SK-N-SH (cell line): ENCODE results near the gene PSME2. TPM values are rescaled to one million over a fixed set of nuclear protein-coding genes. Genes with fewer than 3 reads are reported as not detected.

Experiments
- polyA plus RNA-seq, 3 experiments: library from polyadenylated mRNA; depleted of rRNA; stranded (reverse); fragments of >200 nt; gene quantifications; 2 replicates each; pipeline ENCODE4 v1.2.3, GENCODE V29; 2012
- small RNA-seq, 7 experiments: library from RNA; depleted of rRNA; stranded (forward); fragments of <200 nt; gene quantifications; one replicate each; pipeline ENCODE3, GENCODE V24; 2012

PSME2 gene
- polyA plus RNA-seq, 1 of the 3 experiments (the other 2 are of a cell fraction), result 147 TPM

Small RNA genes lying within 50 kb of the gene (small RNA-seq; reads per million reads assigned to genes)
- gene AL136295.4 (0 to 0.59 (median 0) reads per million in 7 experiments), gene IPO4 (0 to 1.1 (median 0) reads per million in 7 experiments), gene IRF9 (0 to 1.1 (median 0.29) reads per million in 7 experiments), gene RNA5SP383 (0 to 223 (median 0) reads per million in 7 experiments)

Other genes with a start within 250 kb of the PSME2 start
- 42.3 and 50.5 TPM in 2 replicates for gene DHRS4, start 192.8 kb downstream of the PSME2 start, polyA plus RNA-seq (2012; rRNA removed)
- gene DHRS4L2, start 157.7 kb downstream of the PSME2 start, polyA plus RNA-seq (2012; rRNA removed), result 12.1 and 14.6 TPM in 2 replicates
- gene CARMIL3, start 94.6 kb downstream of the PSME2 start, polyA plus RNA-seq (2012; rRNA removed), result 0.32 and 0.43 TPM in 2 replicates
- gene CPNE6, start 75.0 kb downstream of the PSME2 start, polyA plus RNA-seq (2012; rRNA removed), result not detected in 2 replicates
- gene PCK2, start 52.3 kb downstream of the PSME2 start, polyA plus RNA-seq (2012; rRNA removed), result 16.2 and 16.6 TPM in 2 replicates
- gene DCAF11, start 31.8 kb downstream of the PSME2 start, polyA plus RNA-seq (2012; rRNA removed), result 34.6 and 36.7 TPM in 2 replicates
- 0.76 and 0.88 TPM in 2 replicates for gene NRL, start 31.7 kb downstream of the PSME2 start, polyA plus RNA-seq (2012; rRNA removed)
- gene FITM1, start 16.0 kb downstream of the PSME2 start, polyA plus RNA-seq (2012; rRNA removed), result 0.12 TPM in 1 of 2 replicates, not detected in the other
- gene PSME1, start 10.4 kb downstream of the PSME2 start, polyA plus RNA-seq (2012; rRNA removed), result 154 and 287 TPM in 2 replicates
- gene EMC9, start 5.0 kb downstream of the PSME2 start, polyA plus RNA-seq (2012; rRNA removed), result 14.5 and 19.3 TPM in 2 replicates
- gene RNF31, start 888 bp upstream of the PSME2 start, polyA plus RNA-seq (2012; rRNA removed), result 19.2 and 20.4 TPM in 2 replicates
- 37.6 and 43.6 TPM in 2 replicates for gene IRF9, start 14.7 kb upstream of the PSME2 start, polyA plus RNA-seq (2012; rRNA removed)
- 13.1 and 23.2 TPM in 2 replicates for gene REC8, start 25.5 kb upstream of the PSME2 start, polyA plus RNA-seq (2012; rRNA removed)
- 39.7 and 61.3 TPM in 2 replicates for gene IPO4, start 42.2 kb upstream of the PSME2 start, polyA plus RNA-seq (2012; rRNA removed)
- 48.7 and 54.8 TPM in 2 replicates for gene TM9SF1, start 48.8 kb upstream of the PSME2 start, polyA plus RNA-seq (2012; rRNA removed)
- 0.05 TPM in 1 of 2 replicates, not detected in the other for gene TSSK4, start 59.1 kb upstream of the PSME2 start, polyA plus RNA-seq (2012; rRNA removed)
- 92.4 and 96.1 TPM in 2 replicates for gene CHMP4A, start 66.9 kb upstream of the PSME2 start, polyA plus RNA-seq (2012; rRNA removed)
- 36.4 and 36.7 TPM in 2 replicates for gene MDP1, start 69.5 kb upstream of the PSME2 start, polyA plus RNA-seq (2012; rRNA removed)
- 465 and 534 TPM in 2 replicates for gene NEDD8, start 85.8 kb upstream of the PSME2 start, polyA plus RNA-seq (2012; rRNA removed)
- 97.0 and 149 TPM in 2 replicates for gene GMPR2, start 86.3 kb upstream of the PSME2 start, polyA plus RNA-seq (2012; rRNA removed)
- 38.3 and 42.2 TPM in 2 replicates for gene TINF2, start 96.0 kb upstream of the PSME2 start, polyA plus RNA-seq (2012; rRNA removed)
- gene TGM1, start 116.6 kb upstream of the PSME2 start, polyA plus RNA-seq (2012; rRNA removed), result 2.7 and 3.0 TPM in 2 replicates
- 54.9 and 59.4 TPM in 2 replicates for gene RABGGTA, start 125.0 kb upstream of the PSME2 start, polyA plus RNA-seq (2012; rRNA removed)
- 65.4 and 71.7 TPM in 2 replicates for gene DHRS1, start 153.2 kb upstream of the PSME2 start, polyA plus RNA-seq (2012; rRNA removed)
- 11.9 and 17.2 TPM in 2 replicates for gene NOP9, start 153.2 kb upstream of the PSME2 start, polyA plus RNA-seq (2012; rRNA removed)
- gene CIDEB, start 161.4 kb upstream of the PSME2 start, polyA plus RNA-seq (2012; rRNA removed), result 0.03 and 0.05 TPM in 2 replicates
- gene LTB4R2, start 163.5 kb upstream of the PSME2 start, polyA plus RNA-seq (2012; rRNA removed), result 8.2 and 12.2 TPM in 2 replicates
- 11.9 and 14.0 TPM in 2 replicates for gene LTB4R, start 164.9 kb upstream of the PSME2 start, polyA plus RNA-seq (2012; rRNA removed)
- 0.03 and 0.08 TPM in 2 replicates for gene ADCY4, start 188.5 kb upstream of the PSME2 start, polyA plus RNA-seq (2012; rRNA removed)
- not detected in 2 replicates for gene RIPK3, start 193.4 kb upstream of the PSME2 start, polyA plus RNA-seq (2012; rRNA removed)
- 24.9 and 25.3 TPM in 2 replicates for gene NFATC4, start 221.6 kb upstream of the PSME2 start, polyA plus RNA-seq (2012; rRNA removed)